T-helper 1 cell treated with Interleukin-12 subunit alpha and Interleukin-12 subunit beta and Interleukin-4 antibody, amounts not matched to agents 30 μg/mL and 1 μg/mL, for 36 hours (primary cell): ENCODE measurements around the gene NDUFC1.

ENCODE experiments used
- H3K27ac Mint-ChIP-seq: one replicate; pipeline ENCODE4 v1.8.0; 2021; ENCODE audit warnings: mild to moderate bottlenecking, mixed read lengths
- H3K27me3 Mint-ChIP-seq: one replicate; pipeline ENCODE4 v1.8.0; 2021; ENCODE audit warnings: low read depth, mixed read lengths
- H3K36me3 Mint-ChIP-seq: one replicate; pipeline ENCODE4 v1.8.0; 2021; ENCODE audit warnings: low read depth, mixed read lengths
- H3K4me1 Mint-ChIP-seq: one replicate; pipeline ENCODE4 v1.8.0; 2021; ENCODE audit warnings: low read depth, mixed read lengths
- H3K4me3 Mint-ChIP-seq: one replicate; pipeline ENCODE4 v1.8.0; 2021; ENCODE audit warnings: mild to moderate bottlenecking, moderate library complexity, mixed read lengths
- H3K9me3 Mint-ChIP-seq: one replicate; pipeline ENCODE4 v1.8.0; 2021; ENCODE audit warnings: mixed read lengths

The NDUFC1 gene

GRCh38 chr4:139246166-139246565 lies 56.1 kb downstream of the NDUFC1 start:
- no peak overlapping the region for H3K27ac Mint-ChIP-seq
- no peaks in the 10 kb centered on the region for H3K36me3 Mint-ChIP-seq
- H3K4me3 Mint-ChIP-seq, result no peak overlapping the region
- no peaks in the 10 kb centered on the region for H3K27me3 Mint-ChIP-seq
- H3K4me1 Mint-ChIP-seq, result no peaks in the 10 kb centered on the region
- H3K9me3 Mint-ChIP-seq, result no peaks in the 10 kb centered on the region

- H3K9me3 Mint-ChIP-seq, result no peaks in the 10 kb centered on the region
- H3K4me3 Mint-ChIP-seq, result no peak overlapping the region
- H3K27ac Mint-ChIP-seq, result no peak overlapping the region
- H3K36me3 Mint-ChIP-seq, result no peaks in the 10 kb centered on the region
- H3K27me3 Mint-ChIP-seq, result no peaks in the 10 kb centered on the region
- no peaks in the 10 kb centered on the region for H3K4me1 Mint-ChIP-seq
Measured at GRCh38 chr4:139245590-139245989, 56.7 kb downstream of the NDUFC1 start.

GRCh38 chr4:139243448-139244365 lies 58.6 kb downstream of the NDUFC1 start:
- H3K36me3 Mint-ChIP-seq, result no peaks in the 10 kb centered on the region
- no peak overlapping the region for H3K4me3 Mint-ChIP-seq
- no peaks in the 10 kb centered on the region for H3K4me1 Mint-ChIP-seq
- H3K27ac Mint-ChIP-seq, result no peak overlapping the region
- peaks cover 7% of the 10 kb centered on the region for H3K27me3 Mint-ChIP-seq
- H3K9me3 Mint-ChIP-seq, result peaks cover 3% of the 10 kb centered on the region

- Mint-ChIP-seq H3K4me1 (peaks cover 1% of the 10 kb centered on the region), H3K27ac (no peak overlapping the region), H3K4me3 (no peak overlapping the region), H3K27me3 (peaks cover 8% of the 10 kb centered on the region), H3K36me3 (no peaks in the 10 kb centered on the region), H3K9me3 (peaks cover 3% of the 10 kb centered on the region)
Measured at GRCh38 chr4:139242511-139243051, 59.7 kb downstream of the NDUFC1 start.

- Mint-ChIP-seq H3K4me1 (peaks cover 1% of the 10 kb centered on the region), H3K27ac (no peak overlapping the region), H3K9me3 (peaks cover 3% of the 10 kb centered on the region), H3K36me3 (no peaks in the 10 kb centered on the region), H3K4me3 (no peak overlapping the region), H3K27me3 (peaks cover 8% of the 10 kb centered on the region)
Measured at GRCh38 chr4:139241784-139242151, 60.5 kb downstream of the NDUFC1 start.

GRCh38 chr4:139241086-139241783 lies 61.0 kb downstream of the NDUFC1 start:
- Mint-ChIP-seq H3K4me3 (no peak overlapping the region), H3K36me3 (no peaks in the 10 kb centered on the region), H3K27me3 (peaks cover 8% of the 10 kb centered on the region), H3K27ac (no peak overlapping the region), H3K4me1 (peaks cover 1% of the 10 kb centered on the region), H3K9me3 (peaks cover 3% of the 10 kb centered on the region)
